PC-9 (cell line): ENCODE measurements around the gene IL4I1.

Source experiments
- EZH2 ChIP-seq: fragments of 200-600 bp; sonication (generic); IDR thresholded peaks from 2 replicates; pipeline ENCODE4 v1.8.0; 2017; ENCODE audit warnings: antibody characterized with exemption, low read depth
- TF ChIP-seq, protein P1 (sequence below): fragments of 200-600 bp; sonication (generic); conservative IDR thresholded peaks from 2 replicates; pipeline ENCODE4 v1.6.1; 2017; ENCODE audit warnings: mixed run types, antibody characterized with exemption, mild to moderate bottlenecking, moderate library complexity

- TF ChIP-seq, protein P1, sequence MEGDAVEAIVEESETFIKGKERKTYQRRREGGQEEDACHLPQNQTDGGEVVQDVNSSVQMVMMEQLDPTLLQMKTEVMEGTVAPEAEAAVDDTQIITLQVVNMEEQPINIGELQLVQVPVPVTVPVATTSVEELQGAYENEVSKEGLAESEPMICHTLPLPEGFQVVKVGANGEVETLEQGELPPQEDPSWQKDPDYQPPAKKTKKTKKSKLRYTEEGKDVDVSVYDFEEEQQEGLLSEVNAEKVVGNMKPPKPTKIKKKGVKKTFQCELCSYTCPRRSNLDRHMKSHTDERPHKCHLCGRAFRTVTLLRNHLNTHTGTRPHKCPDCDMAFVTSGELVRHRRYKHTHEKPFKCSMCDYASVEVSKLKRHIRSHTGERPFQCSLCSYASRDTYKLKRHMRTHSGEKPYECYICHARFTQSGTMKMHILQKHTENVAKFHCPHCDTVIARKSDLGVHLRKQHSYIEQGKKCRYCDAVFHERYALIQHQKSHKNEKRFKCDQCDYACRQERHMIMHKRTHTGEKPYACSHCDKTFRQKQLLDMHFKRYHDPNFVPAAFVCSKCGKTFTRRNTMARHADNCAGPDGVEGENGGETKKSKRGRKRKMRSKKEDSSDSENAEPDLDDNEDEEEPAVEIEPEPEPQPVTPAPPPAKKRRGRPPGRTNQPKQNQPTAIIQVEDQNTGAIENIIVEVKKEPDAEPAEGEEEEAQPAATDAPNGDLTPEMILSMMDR = no peak
- no peak for TF ChIP-seq EZH2
Observed at GRCh38 chr19:49878744-49879070, 18.0 kb downstream of the IL4I1 start.
